Panc1 (cell line): ENCODE data around the gene NASP.

Experiments used
- CTCF ChIP-seq: fragments of 450-650 bp; IDR thresholded peaks from 2 replicates; pipeline ENCODE4 v1.5.1; 2017; ENCODE audit warnings: mild to moderate bottlenecking
- SIN3A ChIP-seq: IDR thresholded peaks from 2 replicates; pipeline ENCODE4 v1.6.1; 2012; ENCODE audit warnings: low read depth, mild to moderate bottlenecking, low read length, moderate library complexity, borderline replicate concordance; ENCODE audit not compliant: insufficient read depth

- no peak for TF ChIP-seq SIN3A
- TF ChIP-seq CTCF: no peak
Measured at GRCh38 chr1:45557422-45557944, 26.4 kb upstream of the NASP start.
